Measurements from ENCODE around the gene NECTIN3.

- TF ChIP-seq CTCF (IDR thresholded peaks at IDR 0.05; ENCODE audit: low read length) (no peak), EZH2 (optimal IDR thresholded peaks at IDR 0.05; ENCODE audit: low read depth, low read length) (no peak)
Observed at GRCh38 chr3:111173906-111174305, 102.3 kb downstream of the NECTIN3 start.

Data from MM.1S (cell line).